HepG2 (cell line): Measurements from ENCODE around the gene CATSPERB. TPM values are rescaled to one million over a fixed set of nuclear protein-coding genes. Genes with fewer than 3 reads are reported as not detected.

ENCODE experiments used
- ARHGAP35 ChIP-seq: sonication (generic); formaldehyde crosslinking; IDR thresholded peaks from 2 replicates; pipeline ENCODE4 v1.9.0; 2022; ENCODE audit warnings: mild to moderate bottlenecking, inconsistent platforms, moderate library complexity, missing genetic modification reagents, borderline replicate concordance
- ATAD3A ChIP-seq: sonication (generic); formaldehyde crosslinking; IDR thresholded peaks from 2 replicates; pipeline ENCODE4 v1.4.0; 2020; ENCODE audit warnings: missing genetic modification reagents
- ESRRA ChIP-seq: sonication (generic); formaldehyde crosslinking; IDR thresholded peaks from 2 replicates; pipeline ENCODE4 v1.5.1; 2020; ENCODE audit warnings: mild to moderate bottlenecking, low read depth, missing genetic modification reagents
- IRF2 ChIP-seq: IDR thresholded peaks from 2 replicates; pipeline ENCODE4 v1.6.1; 2018; ENCODE audit warnings: missing genetic modification reagents, missing compliant biosample characterization
- KDM5A ChIP-seq: fragments of 200-600 bp; sonication (generic); IDR thresholded peaks from 2 replicates; pipeline ENCODE4 v1.7.0; 2018; ENCODE audit warnings: antibody characterized with exemption, mild to moderate bottlenecking, low read length, borderline replicate concordance
- MED13 ChIP-seq: sonication (generic); formaldehyde crosslinking; IDR thresholded peaks from 2 replicates; pipeline ENCODE4 v1.5.0; 2020; ENCODE audit warnings: missing genetic modification reagents
- NFIB ChIP-seq: sonication (generic); formaldehyde crosslinking; IDR thresholded peaks from 2 replicates; pipeline ENCODE4 v1.9.0; 2021; ENCODE audit warnings: missing genetic modification reagents, mild to moderate bottlenecking, borderline replicate concordance
- PHF5A ChIP-seq: IDR thresholded peaks from one replicate; pipeline ENCODE4 v1.6.1; 2018; ENCODE audit warnings: low read depth, missing genetic modification reagents; ENCODE audit not compliant: unreplicated experiment
- TEAD3 ChIP-seq: optimal IDR thresholded peaks from 2 replicates; pipeline ENCODE3; 2016; ENCODE audit warnings: borderline replicate concordance
- ZFP82 ChIP-seq: sonication (generic); formaldehyde crosslinking; IDR thresholded peaks from 2 replicates; pipeline ENCODE4 v1.5.1; 2020; ENCODE audit warnings: mild to moderate bottlenecking, missing genetic modification reagents, borderline replicate concordance
- ZNF3 ChIP-seq: IDR thresholded peaks from 2 replicates; pipeline ENCODE4 v1.7.0; 2017; ENCODE audit warnings: inconsistent platforms
- ZNF614 ChIP-seq: IDR thresholded peaks from 2 replicates; pipeline ENCODE4 v1.6.1; 2018; ENCODE audit warnings: missing biosample characterization, missing genetic modification reagents, inconsistent platforms, borderline replicate concordance
- polyA plus RNA-seq, 8 experiments: library from polyadenylated mRNA; depleted of rRNA in 3 of 8; stranded (reverse) in 7 of 8; unstranded in 1 of 8; fragments of >200 nt; fragmentation: Illumina TruSeq in 4 of 8; extraction: Trizol in 4 of 8; gene quantifications; 2 replicates each; pipeline versions ENCODE4 v1.2.1 to v1.2.3, GENCODE V29; 2011 to 2016; ENCODE audit warnings: low read depth in 4 of 8, missing spikeins in 1 of 8, mixed read lengths in 1 of 8; ENCODE audit not compliant: insufficient read depth in 1 of 8
- total RNA-seq, 5 experiments: library from RNA; depleted of rRNA; stranded (reverse); fragments of >200 nt; fragmentation: Illumina TruSeq; extraction: Trizol; gene quantifications; 2 replicates each; pipeline ENCODE4 v1.2.3, GENCODE V29; 2016; ENCODE audit warnings: low read depth in 1 of 5
- TF ChIP-seq, protein P1 (sequence below): sonication (generic); formaldehyde crosslinking; IDR thresholded peaks from 2 replicates; pipeline ENCODE4 v1.4.0; 2020; ENCODE audit warnings: missing genetic modification reagents, borderline replicate concordance
- TF ChIP-seq, protein P2 (sequence below): sonication (generic); formaldehyde crosslinking; IDR thresholded peaks from 2 replicates; pipeline ENCODE4 v1.9.0; 2022; ENCODE audit warnings: low read depth, missing genetic modification reagents
- TF ChIP-seq, protein P3 (sequence below): IDR thresholded peaks from 2 replicates; pipeline ENCODE4 v1.6.1; 2016; ENCODE audit warnings: low read depth, borderline replicate concordance
- TF ChIP-seq, protein P4 (sequence below): sonication (generic); formaldehyde crosslinking; IDR thresholded peaks from 2 replicates; pipeline ENCODE4 v1.8.0; 2022; ENCODE audit warnings: mild to moderate bottlenecking, missing genetic modification reagents; ENCODE audit not compliant: insufficient replicate concordance
- TF ChIP-seq, protein P5 (sequence below): sonication (generic); formaldehyde crosslinking; IDR thresholded peaks from 2 replicates; pipeline ENCODE4 v1.5.0; 2020; ENCODE audit warnings: mild to moderate bottlenecking, missing genetic modification reagents
- TF ChIP-seq, protein P6 (sequence below): IDR thresholded peaks from 2 replicates; pipeline ENCODE4 v1.6.1; 2016; ENCODE audit warnings: missing compliant biosample characterization, missing genetic modification reagents, borderline replicate concordance

The CATSPERB gene
- total and polyA plus RNA-seq, 2 of the 13 experiments (the other 11 are each of a cell fraction or from before 2014, with no cell fraction given) = not detected

DNA sequence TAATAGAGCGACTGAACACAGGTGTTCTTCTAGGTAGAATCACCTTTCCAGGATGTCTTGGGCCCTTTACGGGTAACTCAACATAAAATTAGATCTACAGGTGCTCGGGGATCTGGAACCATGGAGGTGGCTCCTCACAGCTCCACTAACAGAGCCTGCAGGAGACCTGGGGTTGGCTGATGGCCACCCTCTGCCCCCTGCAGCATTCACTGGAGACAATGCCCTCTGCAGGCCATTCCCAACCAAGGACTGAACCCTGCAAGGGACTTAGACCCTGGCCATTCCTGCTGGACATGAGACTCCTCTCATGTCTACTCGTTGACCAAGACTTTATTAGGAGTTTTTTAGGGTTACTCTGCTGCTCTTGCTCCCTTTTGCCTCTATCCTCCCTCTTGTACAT lies 163.3 kb downstream of the CATSPERB start (continued):
- TF ChIP-seq, protein P1, sequence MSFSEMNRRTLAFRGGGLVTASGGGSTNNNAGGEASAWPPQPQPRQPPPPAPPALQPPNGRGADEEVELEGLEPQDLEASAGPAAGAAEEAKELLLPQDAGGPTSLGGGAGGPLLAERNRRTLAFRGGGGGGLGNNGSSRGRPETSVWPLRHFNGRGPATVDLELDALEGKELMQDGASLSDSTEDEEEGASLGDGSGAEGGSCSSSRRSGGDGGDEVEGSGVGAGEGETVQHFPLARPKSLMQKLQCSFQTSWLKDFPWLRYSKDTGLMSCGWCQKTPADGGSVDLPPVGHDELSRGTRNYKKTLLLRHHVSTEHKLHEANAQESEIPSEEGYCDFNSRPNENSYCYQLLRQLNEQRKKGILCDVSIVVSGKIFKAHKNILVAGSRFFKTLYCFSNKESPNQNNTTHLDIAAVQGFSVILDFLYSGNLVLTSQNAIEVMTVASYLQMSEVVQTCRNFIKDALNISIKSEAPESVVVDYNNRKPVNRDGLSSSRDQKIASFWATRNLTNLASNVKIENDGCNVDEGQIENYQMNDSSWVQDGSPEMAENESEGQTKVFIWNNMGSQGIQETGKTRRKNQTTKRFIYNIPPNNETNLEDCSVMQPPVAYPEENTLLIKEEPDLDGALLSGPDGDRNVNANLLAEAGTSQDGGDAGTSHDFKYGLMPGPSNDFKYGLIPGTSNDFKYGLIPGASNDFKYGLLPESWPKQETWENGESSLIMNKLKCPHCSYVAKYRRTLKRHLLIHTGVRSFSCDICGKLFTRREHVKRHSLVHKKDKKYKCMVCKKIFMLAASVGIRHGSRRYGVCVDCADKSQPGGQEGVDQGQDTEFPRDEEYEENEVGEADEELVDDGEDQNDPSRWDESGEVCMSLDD (CRISPR knock-in tag) = 0 out of 2 replicates have a peak, but pooled peaks have one; percentile 16
- TF ChIP-seq TEAD3 (peak; percentile 45), ESRRA (CRISPR knock-in tag) (no peak), ATAD3A (CRISPR knock-in tag) (no peak), ARHGAP35 (CRISPR knock-in tag) (no peak), NFIB (CRISPR knock-in tag) (no peak), ZNF614 (CRISPR knock-in tag) (0 out of 2 replicates have a peak, but pooled peaks have one; percentile 37), PHF5A (CRISPR knock-in tag) (no peak), MED13 (CRISPR knock-in tag) (no peak), ZFP82 (no peak), KDM5A (no peak), IRF2 (CRISPR knock-in tag) (no peak), ZNF3 (no peak)
- TF ChIP-seq, protein P2, sequence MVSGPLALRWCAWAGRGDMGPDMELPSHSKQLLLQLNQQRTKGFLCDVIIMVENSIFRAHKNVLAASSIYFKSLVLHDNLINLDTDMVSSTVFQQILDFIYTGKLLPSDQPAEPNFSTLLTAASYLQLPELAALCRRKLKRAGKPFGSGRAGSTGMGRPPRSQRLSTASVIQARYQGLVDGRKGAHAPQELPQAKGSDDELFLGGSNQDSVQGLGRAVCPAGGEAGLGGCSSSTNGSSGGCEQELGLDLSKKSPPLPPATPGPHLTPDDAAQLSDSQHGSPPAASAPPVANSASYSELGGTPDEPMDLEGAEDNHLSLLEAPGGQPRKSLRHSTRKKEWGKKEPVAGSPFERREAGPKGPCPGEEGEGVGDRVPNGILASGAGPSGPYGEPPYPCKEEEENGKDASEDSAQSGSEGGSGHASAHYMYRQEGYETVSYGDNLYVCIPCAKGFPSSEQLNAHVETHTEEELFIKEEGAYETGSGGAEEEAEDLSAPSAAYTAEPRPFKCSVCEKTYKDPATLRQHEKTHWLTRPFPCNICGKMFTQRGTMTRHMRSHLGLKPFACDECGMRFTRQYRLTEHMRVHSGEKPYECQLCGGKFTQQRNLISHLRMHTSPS (CRISPR knock-in tag) = no peak
- TF ChIP-seq, protein P3, sequence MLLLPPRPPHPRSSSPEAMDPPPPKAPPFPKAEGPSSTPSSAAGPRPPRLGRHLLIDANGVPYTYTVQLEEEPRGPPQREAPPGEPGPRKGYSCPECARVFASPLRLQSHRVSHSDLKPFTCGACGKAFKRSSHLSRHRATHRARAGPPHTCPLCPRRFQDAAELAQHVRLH = 0 out of 2 replicates have a peak, but pooled peaks have one; percentile 35
- TF ChIP-seq, protein P4, sequence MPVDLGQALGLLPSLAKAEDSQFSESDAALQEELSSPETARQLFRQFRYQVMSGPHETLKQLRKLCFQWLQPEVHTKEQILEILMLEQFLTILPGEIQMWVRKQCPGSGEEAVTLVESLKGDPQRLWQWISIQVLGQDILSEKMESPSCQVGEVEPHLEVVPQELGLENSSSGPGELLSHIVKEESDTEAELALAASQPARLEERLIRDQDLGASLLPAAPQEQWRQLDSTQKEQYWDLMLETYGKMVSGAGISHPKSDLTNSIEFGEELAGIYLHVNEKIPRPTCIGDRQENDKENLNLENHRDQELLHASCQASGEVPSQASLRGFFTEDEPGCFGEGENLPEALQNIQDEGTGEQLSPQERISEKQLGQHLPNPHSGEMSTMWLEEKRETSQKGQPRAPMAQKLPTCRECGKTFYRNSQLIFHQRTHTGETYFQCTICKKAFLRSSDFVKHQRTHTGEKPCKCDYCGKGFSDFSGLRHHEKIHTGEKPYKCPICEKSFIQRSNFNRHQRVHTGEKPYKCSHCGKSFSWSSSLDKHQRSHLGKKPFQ (CRISPR knock-in tag) = no peak
- TF ChIP-seq, protein P5, sequence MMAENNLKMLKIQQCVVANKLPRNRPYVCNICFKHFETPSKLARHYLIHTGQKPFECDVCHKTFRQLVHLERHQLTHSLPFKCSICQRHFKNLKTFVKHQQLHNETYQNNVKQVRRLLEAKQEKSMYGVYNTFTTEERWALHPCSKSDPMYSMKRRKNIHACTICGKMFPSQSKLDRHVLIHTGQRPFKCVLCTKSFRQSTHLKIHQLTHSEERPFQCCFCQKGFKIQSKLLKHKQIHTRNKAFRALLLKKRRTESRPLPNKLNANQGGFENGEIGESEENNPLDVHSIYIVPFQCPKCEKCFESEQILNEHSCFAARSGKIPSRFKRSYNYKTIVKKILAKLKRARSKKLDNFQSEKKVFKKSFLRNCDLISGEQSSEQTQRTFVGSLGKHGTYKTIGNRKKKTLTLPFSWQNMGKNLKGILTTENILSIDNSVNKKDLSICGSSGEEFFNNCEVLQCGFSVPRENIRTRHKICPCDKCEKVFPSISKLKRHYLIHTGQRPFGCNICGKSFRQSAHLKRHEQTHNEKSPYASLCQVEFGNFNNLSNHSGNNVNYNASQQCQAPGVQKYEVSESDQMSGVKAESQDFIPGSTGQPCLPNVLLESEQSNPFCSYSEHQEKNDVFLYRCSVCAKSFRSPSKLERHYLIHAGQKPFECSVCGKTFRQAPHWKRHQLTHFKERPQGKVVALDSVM (CRISPR knock-in tag) = no peak
- TF ChIP-seq, protein P6, sequence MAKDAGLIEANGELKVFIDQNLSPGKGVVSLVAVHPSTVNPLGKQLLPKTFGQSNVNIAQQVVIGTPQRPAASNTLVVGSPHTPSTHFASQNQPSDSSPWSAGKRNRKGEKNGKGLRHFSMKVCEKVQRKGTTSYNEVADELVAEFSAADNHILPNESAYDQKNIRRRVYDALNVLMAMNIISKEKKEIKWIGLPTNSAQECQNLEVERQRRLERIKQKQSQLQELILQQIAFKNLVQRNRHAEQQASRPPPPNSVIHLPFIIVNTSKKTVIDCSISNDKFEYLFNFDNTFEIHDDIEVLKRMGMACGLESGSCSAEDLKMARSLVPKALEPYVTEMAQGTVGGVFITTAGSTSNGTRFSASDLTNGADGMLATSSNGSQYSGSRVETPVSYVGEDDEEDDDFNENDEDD (CRISPR knock-in tag) = no peak
